HepG2 (cell line): ENCODE measurements around the gene RNF126. TPM values are rescaled to one million over a fixed set of nuclear protein-coding genes. Genes with fewer than 3 reads are reported as not detected.

Experiments used
- ATAC-seq: fragments of 200-7000 bp; cut with Tn5 transposase; 3 replicates; pipeline ENCODE4 v1.9.1; 2020; ENCODE audit warnings: mild to moderate bottlenecking, moderate library complexity
- BruUV-seq: library from RNA; stranded (reverse); fragments of 400-500 nt; replicated peaks from 2 replicates; lab custom pipeline; 2021; lab: Mats Ljungman, UMichigan
- CTCF ChIA-PET: fragments of 300-600 bp; formaldehyde crosslinking; extraction: SDS; loops from one replicate; lab custom pipeline; 2021; ENCODE audit warnings: low total read pairs, inconsistent platforms, low intra/inter-chr PET ratio; lab: Yijun Ruan, JAX
- POLR2A ChIA-PET: fragments of 350-600 bp; sonication (Branson Sonifier 250); formaldehyde crosslinking; loops from one replicate; lab custom pipeline; 2020; ENCODE audit warnings: antibody characterized with exemption, inconsistent platforms; lab: Yijun Ruan, JAX
- DNase-seq: peaks from one replicate; pipeline ENCODE4 v3.0.0-alpha.2; 2015; ENCODE audit warnings: low spot score
- FAIRE-seq: peaks from 3 replicates; lab custom pipeline; 2011; peaks lifted over from hg19 to GRCh38; lab: Jason Lieb, UNC
- H2AFZ ChIP-seq: one replicate; pipeline ENCODE4 v1.6.1; 2011; ENCODE audit warnings: low read length, inconsistent platforms
- H3K27ac ChIP-seq: fragments of 300-600 bp; 3 replicates; pipeline ENCODE4 v1.8.0; 2011; ENCODE audit warnings: mixed run types, mild to moderate bottlenecking, mixed read lengths, low read length, inconsistent platforms; ENCODE audit not compliant: insufficient read depth; ENCODE audit errors: extremely low read length
- H3K27me3 ChIP-seq, 2 experiments: fragments of 200-600 bp in 1 of 2; 2 replicates in 1 of 2; 3 replicates in 1 of 2; pipeline versions ENCODE4 v1.6.0 to v1.8.0; 2011; ENCODE audit warnings: low read length in 2 of 2, mild to moderate bottlenecking in 2 of 2, moderate library complexity in 2 of 2, inconsistent platforms in 1 of 2; ENCODE audit not compliant: insufficient read depth in 2 of 2, control insufficient read depth in 1 of 2
- H3K36me3 ChIP-seq, 2 experiments: fragments of 200-600 bp in 1 of 2; replicated peaks in 1 of 2; 2 replicates in 1 of 2; 3 replicates in 1 of 2; pipeline versions ENCODE4 v1.5.1 to v1.8.0; 2011; ENCODE audit warnings: low read length in 2 of 2, inconsistent platforms in 1 of 2; ENCODE audit not compliant: insufficient read depth in 2 of 2, control insufficient read depth in 1 of 2
- H3K4me1 ChIP-seq: 2 replicates; pipeline ENCODE4 v1.5.1; 2012; ENCODE audit warnings: low read length, inconsistent platforms; ENCODE audit not compliant: insufficient read depth
- H3K4me2 ChIP-seq: 2 replicates; pipeline ENCODE4 v1.6.0; 2011; ENCODE audit warnings: low read depth, low read length, inconsistent platforms
- H3K4me3 ChIP-seq, 3 experiments: fragments of 200-600 bp in 1 of 3; sonication (generic), shearing (Covaris generic) in 1 of 3; replicated peaks in 1 of 3; 2 replicates each; pipeline ENCODE4 v1.5.1; 2011 to 2016; ENCODE audit warnings: low read length in 3 of 3, inconsistent platforms in 2 of 3, low read depth in 2 of 3, mild to moderate bottlenecking in 2 of 3, control low read depth in 1 of 3, mixed read lengths in 1 of 3; ENCODE audit not compliant: insufficient read depth in 1 of 3
- H3K79me2 ChIP-seq: one replicate; pipeline ENCODE4 v1.6.1; 2011; ENCODE audit warnings: low read length, inconsistent platforms; ENCODE audit not compliant: insufficient read depth
- H3K9ac ChIP-seq: 2 replicates; pipeline ENCODE4 v1.6.0; 2011; ENCODE audit warnings: mild to moderate bottlenecking, low read depth, low read length, inconsistent platforms; ENCODE audit not compliant: insufficient read depth
- H3K9me3 ChIP-seq: 2 replicates; pipeline ENCODE4 v1.5.1; 2012; ENCODE audit warnings: mild to moderate bottlenecking, low read length
- H4K20me1 ChIP-seq: 2 replicates; pipeline ENCODE4 v1.6.0; 2011; ENCODE audit warnings: inconsistent platforms, mild to moderate bottlenecking, low read length, moderate library complexity; ENCODE audit not compliant: insufficient read depth
- AGO2 ChIP-seq: fragments of 200-400 bp; formaldehyde crosslinking; optimal IDR thresholded peaks from 2 replicates; pipeline ENCODE3; 2017; ENCODE audit warnings: mild to moderate bottlenecking, low read depth, low read length, moderate library complexity
- RBFOX2 ChIP-seq: fragments of 200-400 bp; formaldehyde crosslinking; IDR thresholded peaks from 2 replicates; pipeline ENCODE4 v1.6.1; 2017; ENCODE audit warnings: low read depth, mild to moderate bottlenecking, low read length
- TBL1XR1 ChIP-seq: fragments of 150-350 bp; IDR thresholded peaks from 2 replicates; pipeline ENCODE4 v1.6.1; 2014; ENCODE audit warnings: borderline replicate concordance, low read length; ENCODE audit not compliant: partially characterized antibody
- ZNF781 ChIP-seq: sonication (generic); formaldehyde crosslinking; IDR thresholded peaks from 2 replicates; pipeline ENCODE4 v1.5.1; 2020; ENCODE audit warnings: borderline replicate concordance, mild to moderate bottlenecking, missing genetic modification reagents; ENCODE audit errors: not compliant biosample characterization
- WGBS: methylation state at CpG from one replicate; pipeline ENCODE4 v1.1.6; 2017; ENCODE audit warnings: low lambda C conversion rate; 5-methylcytosine and 5-hydroxymethylcytosine counted together
- in situ Hi-C: cut with HindIII; loops from 2 replicates; pipeline ENCODE4 v1.10.0; 2017; ENCODE audit warnings: low pct_unique_long_range_greater_than_20kb; ENCODE audit not compliant: extremely low pct_ligation_motif_present
- intact Hi-C: fragments of 100-400 bp; cut with micrococcal nuclease; formaldehyde crosslinking; loops from one replicate; pipeline ENCODE4 v1.10.0; 2022; ENCODE audit not compliant: unreplicated experiment
- polyA plus RNA-seq, 8 experiments: library from polyadenylated mRNA; depleted of rRNA in 3 of 8; stranded (reverse) in 7 of 8; unstranded in 1 of 8; fragments of >200 nt; fragmentation: Illumina TruSeq in 4 of 8; extraction: Trizol in 4 of 8; gene quantifications; 2 replicates each; pipeline versions ENCODE4 v1.2.1 to v1.2.3, GENCODE V29; 2011 to 2016; ENCODE audit warnings: low read depth in 4 of 8, missing spikeins in 1 of 8, mixed read lengths in 1 of 8; ENCODE audit not compliant: insufficient read depth in 1 of 8
- total RNA-seq, 5 experiments: library from RNA; depleted of rRNA; stranded (reverse); fragments of >200 nt; fragmentation: Illumina TruSeq; extraction: Trizol; gene quantifications; 2 replicates each; pipeline ENCODE4 v1.2.3, GENCODE V29; 2016; ENCODE audit warnings: low read depth in 1 of 5

The RNF126 gene
- total and polyA plus RNA-seq, 2 of the 13 experiments (the other 11 are each of a cell fraction or from before 2014, with no cell fraction given), result 23.2 to 34.0 TPM

DNA sequence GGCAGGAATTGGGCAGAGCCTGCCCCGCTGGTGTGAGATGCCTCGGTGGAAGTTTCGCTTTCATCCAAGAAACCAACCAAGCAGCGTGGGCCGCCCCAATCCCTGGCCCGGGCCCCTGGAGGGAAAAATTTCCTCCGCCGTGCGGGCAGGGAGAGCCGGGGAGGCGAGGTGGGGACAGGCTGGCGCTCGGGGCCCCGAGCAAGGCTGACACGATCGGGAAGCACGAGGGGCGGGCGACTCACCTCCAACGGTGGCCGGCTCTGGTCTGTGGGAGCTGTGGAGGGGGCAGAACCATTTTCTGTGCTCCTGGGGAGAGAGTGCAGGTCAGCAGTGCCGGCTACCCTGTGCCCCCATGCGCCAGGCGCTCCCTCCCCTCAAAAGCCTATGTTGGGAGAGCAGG is 11.0 kb downstream of the RNF126 start:
- TF ChIP-seq AGO2 (peak; percentile 9), RBFOX2 (0 out of 2 replicates have a peak, but pooled peaks have one; percentile 32), TBL1XR1 (no peak)

DNA sequence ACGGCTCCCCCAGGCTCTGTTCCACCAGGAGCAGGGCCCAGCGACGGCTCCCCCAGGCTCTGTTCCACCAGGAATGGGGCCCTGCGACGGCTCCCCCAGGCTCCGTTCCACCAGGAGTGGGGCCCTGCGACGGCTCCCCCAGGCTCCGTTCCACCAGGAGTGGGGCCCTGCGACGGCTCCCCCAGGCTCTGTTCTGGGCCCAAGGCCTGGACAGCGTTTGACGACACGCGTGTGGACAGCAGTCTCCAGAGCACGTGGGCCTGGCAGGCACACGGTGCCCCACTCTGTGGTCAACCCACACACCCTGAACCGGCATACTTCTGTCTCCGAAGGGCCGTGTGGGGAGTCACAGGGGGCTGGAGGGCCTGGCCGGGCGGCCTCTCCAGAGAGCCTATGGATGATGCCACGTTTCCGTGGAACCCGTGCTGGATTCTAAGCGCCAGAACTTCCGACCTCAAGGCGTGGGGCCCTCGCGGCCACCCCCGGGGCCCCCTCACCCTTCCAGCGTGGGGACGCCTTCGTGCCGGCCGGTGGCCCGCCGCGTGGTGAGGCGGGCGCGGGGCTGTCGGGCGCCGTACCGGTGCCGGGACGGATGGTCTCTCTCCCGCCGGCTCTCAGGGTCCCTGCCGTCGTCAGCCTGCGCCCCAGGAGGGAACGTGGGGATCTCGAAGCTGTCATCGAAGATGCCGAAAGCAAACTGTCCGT is 11.7 kb downstream of the RNF126 start:
- intact Hi-C loops, result no loop called here
- peaks cover 38% of the 10 kb centered on the region for H3K79me2 ChIP-seq
- TF ChIP-seq AGO2 (peak; percentile 72), ZNF781 (CRISPR knock-in tag) (no peak)
- FAIRE-seq, result no peak
- DNase-seq, result no peak
- no peak overlapping the region for H2AFZ ChIP-seq
- H3K4me2 ChIP-seq, result no peak overlapping the region
- H4K20me1 ChIP-seq, result peaks cover 49% of the 10 kb centered on the region
- ChIA-PET POLR2A (no interaction called here), CTCF (no interaction called here)
- no peak overlapping the region for H3K9ac ChIP-seq
- no peak overlapping the region for H3K27ac ChIP-seq
- BruUV-seq, result no TSS peak
- H3K4me1 ChIP-seq, result peaks cover 6% of the 10 kb centered on the region; the same call in 1 of the 2 replicates
- in situ Hi-C loops, result no loop called here
- no peak for ATAC-seq
- 99% methylated on average over 36 of the region's 58 CpGs for WGBS
- H3K27me3 ChIP-seq, result no peaks in the 10 kb centered on the region
- H3K4me3 ChIP-seq, result no peak overlapping the region
- peaks cover 34 to 69% of the 10 kb centered on the region in 2 experiments; a peak in 4 of 5 replicates for H3K36me3 ChIP-seq
- no peaks in the 10 kb centered on the region for H3K9me3 ChIP-seq

More for the DNA sequence above, 11.0 kb downstream of the RNF126 start:
- no peak overlapping the region for H3K27ac ChIP-seq
- peaks cover 45% of the 10 kb centered on the region for H3K79me2 ChIP-seq
- no TSS peak for BruUV-seq
- peaks cover 6% of the 10 kb centered on the region; the same call in 1 of the 2 replicates for H3K4me1 ChIP-seq
- H3K9ac ChIP-seq, result no peak overlapping the region
- intact Hi-C loops (no loop called here), in situ Hi-C loops (no loop called here)
- H3K36me3 ChIP-seq, result peaks cover 34 to 64% of the 10 kb centered on the region in 2 experiments; a peak in 4 of 5 replicates
- peaks cover 57% of the 10 kb centered on the region for H4K20me1 ChIP-seq
- H3K4me2 ChIP-seq, result no peak overlapping the region
- ChIA-PET CTCF (no interaction called here), POLR2A (no interaction called here)
- WGBS, result 96% methylated on average over 17 of the region's 24 CpGs
- H3K4me3 ChIP-seq, result no peak overlapping the region
- ATAC-seq (no peak), DNase-seq (no peak), FAIRE-seq (no peak)
- H3K27me3 ChIP-seq, result no peaks in the 10 kb centered on the region
- no peaks in the 10 kb centered on the region for H3K9me3 ChIP-seq
- no peak overlapping the region for H2AFZ ChIP-seq
